ENCODE results near the gene CKM.

GRCh38 chr19:45352471-45352870, 29.8 kb upstream of the CKM start:
- TF ChIP-seq POLR2A (IDR thresholded peaks at IDR 0.05) (no peak), CTCF (IDR thresholded peaks at IDR 0.05 in 4 of 5, conservative IDR thresholded peaks at IDR 0.05 in 1 of 5) (no peak)
